ENCODE measurements around the gene CRABP2.

DNA sequence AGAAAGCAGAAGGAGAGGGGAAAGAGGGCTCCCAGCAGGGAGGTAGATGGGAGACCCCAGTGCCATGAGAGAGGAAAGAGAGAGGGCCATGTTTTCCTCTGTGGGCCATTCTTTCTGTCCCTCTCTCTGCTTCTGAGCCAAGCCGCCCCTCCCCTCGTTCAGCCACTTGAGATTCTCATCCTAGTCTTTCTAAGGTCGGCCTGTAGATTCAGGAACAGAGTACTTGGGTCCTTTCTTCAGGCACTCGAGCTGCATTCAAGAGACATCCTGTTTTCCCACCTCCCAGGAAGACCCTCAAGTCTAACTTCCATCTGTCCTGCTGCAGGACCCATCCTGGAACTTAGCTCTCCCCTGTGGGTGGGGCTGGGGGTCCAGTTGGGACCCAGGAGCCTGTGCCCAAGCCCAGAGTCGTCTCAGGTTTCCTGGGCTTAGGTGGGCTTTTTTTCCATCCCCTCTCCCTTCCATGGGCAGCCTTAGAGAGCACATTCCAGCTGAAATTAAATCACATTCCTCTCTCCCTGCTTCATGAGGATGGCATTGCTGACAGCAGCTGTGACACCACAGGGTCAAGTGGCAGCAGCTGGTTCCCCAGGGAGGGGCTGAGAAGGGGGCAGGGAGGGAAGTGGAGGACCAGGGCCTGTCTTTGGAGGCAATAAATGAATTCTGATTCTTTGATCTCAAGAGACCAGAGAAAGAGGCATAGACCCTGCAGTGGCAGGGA is 41.2 kb downstream of the CRABP2 start:
- TF ChIP-seq POLR2A (IDR thresholded peaks at IDR 0.05; ENCODE audit: low read depth, low read length) (no peak), POLR2AphosphoS5 (IDR thresholded peaks at IDR 0.05; ENCODE audit: low read depth, low read length) (no peak), TAF1 (IDR thresholded peaks at IDR 0.05; ENCODE audit: borderline replicate concordance, low read depth, low read length) (no peak)

Data from GM12892 (cell line).